Measurements from ENCODE around the gene NPAS3.

- TF ChIP-seq POLR2A (IDR thresholded peaks at IDR 0.05), result no peak
- TF ChIP-seq CTCF (IDR thresholded peaks at IDR 0.05), result no peak
Measured at GRCh38 chr14:33510063-33510481, 571.4 kb downstream of the NPAS3 start.
